Activated T-cell treated with anti-CD3 and anti-CD28 coated beads, Interleukin-2, amount 50 U/mL, for 4 hours (primary cell): ENCODE data around the gene HDHD3. TPM values are rescaled to one million over a fixed set of nuclear protein-coding genes. Genes with fewer than 3 reads are reported as not detected.
"Not testable (repeated sequence)": the region's sequence is repeated elsewhere in the genome, so short reads cannot be mapped to it uniquely, and the experiment has no call there.

Experiments
- ATAC-seq, 2 donors: fragments of 200-7000 bp; cut with Tn5 transposase; one replicate each; pipeline ENCODE4 v1.10.0; 2021
- DNase-seq: peaks from one replicate; pipeline ENCODE4 v3.0.0-alpha.2; 2020
- H3K27me3 Mint-ChIP-seq: one replicate; pipeline ENCODE4 v1.8.0; 2021; ENCODE audit warnings: low read depth, mixed read lengths
- H3K36me3 Mint-ChIP-seq: one replicate; pipeline ENCODE4 v1.8.0; 2022; ENCODE audit warnings: mixed read lengths; ENCODE audit not compliant: insufficient read depth
- H3K4me1 Mint-ChIP-seq: one replicate; pipeline ENCODE4 v1.8.0; 2021; ENCODE audit warnings: low read depth, mixed read lengths
- H3K4me3 Mint-ChIP-seq: one replicate; pipeline ENCODE4 v1.8.0; 2021; ENCODE audit warnings: mild to moderate bottlenecking, moderate library complexity, mixed read lengths
- H3K9me3 Mint-ChIP-seq: one replicate; pipeline ENCODE4 v1.8.0; 2021; ENCODE audit warnings: mixed read lengths
- total RNA-seq, 3 donors: library from RNA; stranded (reverse); gene quantifications; one replicate each; pipeline ENCODE4 v1.2.1, GENCODE V29; 2021

HDHD3 gene
- total RNA-seq, 3 donors from 2014 or later = 7.1 to 14.4 (median 12.7) TPM

DNA sequence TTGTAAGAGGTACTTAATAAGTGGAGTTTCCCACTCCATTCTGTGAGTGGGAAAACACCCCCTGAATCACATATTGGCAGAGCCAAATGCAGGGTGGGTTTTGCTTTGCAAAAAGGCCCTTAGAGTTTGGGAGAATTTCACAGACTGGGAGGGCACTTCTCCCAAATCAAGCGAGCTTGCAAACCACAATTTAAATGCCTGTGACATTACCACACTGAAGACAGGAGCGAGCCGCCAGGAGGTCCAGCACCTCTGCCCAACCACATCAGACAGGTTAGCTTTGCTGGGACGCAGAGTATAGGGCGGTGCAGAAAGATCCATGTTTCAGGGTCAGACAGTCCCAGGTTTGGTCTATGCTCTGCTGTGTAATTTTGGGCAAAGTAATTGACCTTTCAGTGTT is 22.0 kb upstream of the HDHD3 start:
- Mint-ChIP-seq H3K4me1 (peaks cover 23% of the 10 kb centered on the region), H3K36me3 (peaks cover 3% of the 10 kb centered on the region), H3K9me3 (no peaks in the 10 kb centered on the region), H3K4me3 (peak overlapping the region; percentile 49), H3K27me3 (no peaks in the 10 kb centered on the region)
- no peak for DNase-seq
- ATAC-seq = no peak

DNA sequence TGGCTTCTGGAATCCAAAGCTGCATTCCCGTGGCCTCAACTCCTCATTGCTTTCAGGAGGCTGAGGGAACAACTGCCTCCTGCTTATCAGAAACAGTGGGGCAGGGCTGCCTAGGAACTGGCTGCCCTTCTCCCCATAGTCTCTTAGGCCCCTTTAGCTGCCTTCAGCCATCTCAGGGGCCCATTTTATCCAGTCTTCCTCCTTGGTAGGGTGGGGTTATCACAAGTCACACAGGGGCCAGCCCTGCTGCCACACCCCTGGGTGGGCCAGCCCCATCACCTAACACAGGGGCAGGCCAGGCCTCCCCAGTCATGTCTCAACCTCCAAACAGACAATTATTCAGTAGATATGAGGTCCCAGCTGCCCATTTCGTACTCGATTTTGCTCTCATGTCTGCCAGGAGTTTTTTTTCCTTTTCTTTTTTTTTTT is 20.4 kb upstream of the HDHD3 start:
- H3K9me3 Mint-ChIP-seq = no peaks in the 10 kb centered on the region
- H3K4me3 Mint-ChIP-seq = no peak overlapping the region
- DNase-seq = no peak
- H3K4me1 Mint-ChIP-seq = peaks cover 23% of the 10 kb centered on the region
- no peak for ATAC-seq
- no peaks in the 10 kb centered on the region for H3K27me3 Mint-ChIP-seq
- H3K36me3 Mint-ChIP-seq = peaks cover 3% of the 10 kb centered on the region

DNA sequence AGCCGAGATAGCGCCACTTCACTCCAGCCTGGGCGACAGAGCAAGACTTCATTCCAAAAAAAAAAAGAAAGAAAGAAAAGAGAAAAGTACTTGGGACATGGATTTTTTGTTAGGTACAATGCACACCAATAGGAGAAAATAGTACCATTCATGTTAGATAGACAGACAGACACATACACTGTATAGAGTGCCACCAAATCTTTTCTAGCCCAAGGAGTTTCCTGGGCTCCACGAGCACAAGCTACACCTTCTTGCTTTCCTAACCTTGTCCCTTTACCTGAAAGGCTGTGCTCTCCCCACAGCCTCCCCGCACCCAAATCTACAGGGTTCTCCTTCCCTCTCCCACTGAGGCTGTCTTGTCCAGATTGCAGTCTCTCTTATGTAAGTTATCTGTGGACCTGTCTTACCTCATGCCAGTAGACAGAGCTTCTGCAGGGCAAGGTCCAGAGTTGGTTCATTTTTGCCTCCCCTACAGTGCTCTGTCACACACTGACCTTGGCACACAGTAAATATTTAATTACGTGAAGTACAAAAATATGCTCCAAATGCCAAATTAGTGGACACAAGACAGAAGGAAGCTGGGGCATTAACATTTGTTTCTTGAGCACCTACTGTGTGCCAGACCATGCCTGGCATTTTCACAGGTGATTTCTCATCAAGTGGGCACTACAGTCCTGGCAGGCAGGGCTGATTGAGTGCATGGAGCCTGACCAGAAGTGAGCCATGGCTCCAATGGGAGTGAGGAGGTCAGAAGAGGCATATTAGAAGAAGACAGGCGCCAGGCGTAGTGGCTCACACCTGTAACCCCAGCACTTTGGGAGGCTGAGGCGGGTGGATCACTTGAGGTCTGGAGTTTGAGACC is 18.4 kb upstream of the HDHD3 start:
- Mint-ChIP-seq H3K4me3 (no peak overlapping the region), H3K4me1 (peaks cover 15% of the 10 kb centered on the region), H3K9me3 (no peaks in the 10 kb centered on the region), H3K36me3 (peaks cover 9% of the 10 kb centered on the region), H3K27me3 (no peaks in the 10 kb centered on the region)
- ATAC-seq (no peak), DNase-seq (no peak)

DNA sequence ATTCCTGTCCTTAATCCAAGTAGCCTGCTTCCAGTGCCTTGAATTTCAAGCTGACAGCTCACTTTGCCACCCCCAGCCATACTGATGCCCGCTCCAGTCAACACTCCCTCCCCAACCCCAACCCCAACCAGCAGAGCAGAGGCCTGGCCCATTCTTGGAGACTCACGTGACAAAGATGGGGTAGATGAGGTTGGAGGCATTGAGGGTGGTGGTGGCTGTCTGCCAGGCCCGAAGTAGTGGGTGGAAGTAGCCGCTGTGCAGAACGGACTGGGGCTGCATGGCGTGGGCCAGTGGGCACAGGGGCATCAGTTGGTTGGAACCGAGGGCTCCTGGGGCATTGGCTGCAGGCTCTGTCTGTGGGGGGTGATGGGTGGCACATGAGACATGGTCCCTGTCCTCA is 16.5 kb upstream of the HDHD3 start:
- no peak overlapping the region for H3K4me3 Mint-ChIP-seq
- H3K27me3 Mint-ChIP-seq = no peaks in the 10 kb centered on the region
- H3K9me3 Mint-ChIP-seq = no peaks in the 10 kb centered on the region
- H3K4me1 Mint-ChIP-seq = peaks cover 2% of the 10 kb centered on the region
- no peak for DNase-seq
- ATAC-seq = no peak
- H3K36me3 Mint-ChIP-seq = peaks cover 10% of the 10 kb centered on the region

DNA sequence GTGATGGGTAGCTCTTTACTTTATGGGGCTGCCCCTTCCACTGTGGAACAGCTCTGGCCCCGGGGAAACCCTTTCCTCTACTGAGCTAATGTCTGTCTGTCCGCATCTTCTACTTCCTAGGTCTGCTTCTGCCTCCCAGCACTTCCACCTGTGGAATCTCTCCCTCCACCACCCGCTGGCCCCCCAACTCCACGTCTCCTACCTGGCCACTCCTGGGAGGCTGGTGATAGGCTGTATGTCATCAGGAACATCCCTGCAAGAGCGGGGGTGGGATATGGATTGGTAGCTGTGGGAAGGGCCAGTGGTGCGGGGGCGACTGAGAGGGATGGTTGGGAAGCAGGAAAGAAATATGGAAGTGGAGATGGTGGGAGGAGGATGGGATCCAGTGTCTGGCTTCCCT is 15.1 kb upstream of the HDHD3 start:
- Mint-ChIP-seq H3K36me3 (peaks cover 21% of the 10 kb centered on the region), H3K4me3 (no peak overlapping the region), H3K9me3 (no peaks in the 10 kb centered on the region), H3K27me3 (no peaks in the 10 kb centered on the region), H3K4me1 (no peaks in the 10 kb centered on the region)
- DNase-seq (no peak), ATAC-seq (no peak)

DNA sequence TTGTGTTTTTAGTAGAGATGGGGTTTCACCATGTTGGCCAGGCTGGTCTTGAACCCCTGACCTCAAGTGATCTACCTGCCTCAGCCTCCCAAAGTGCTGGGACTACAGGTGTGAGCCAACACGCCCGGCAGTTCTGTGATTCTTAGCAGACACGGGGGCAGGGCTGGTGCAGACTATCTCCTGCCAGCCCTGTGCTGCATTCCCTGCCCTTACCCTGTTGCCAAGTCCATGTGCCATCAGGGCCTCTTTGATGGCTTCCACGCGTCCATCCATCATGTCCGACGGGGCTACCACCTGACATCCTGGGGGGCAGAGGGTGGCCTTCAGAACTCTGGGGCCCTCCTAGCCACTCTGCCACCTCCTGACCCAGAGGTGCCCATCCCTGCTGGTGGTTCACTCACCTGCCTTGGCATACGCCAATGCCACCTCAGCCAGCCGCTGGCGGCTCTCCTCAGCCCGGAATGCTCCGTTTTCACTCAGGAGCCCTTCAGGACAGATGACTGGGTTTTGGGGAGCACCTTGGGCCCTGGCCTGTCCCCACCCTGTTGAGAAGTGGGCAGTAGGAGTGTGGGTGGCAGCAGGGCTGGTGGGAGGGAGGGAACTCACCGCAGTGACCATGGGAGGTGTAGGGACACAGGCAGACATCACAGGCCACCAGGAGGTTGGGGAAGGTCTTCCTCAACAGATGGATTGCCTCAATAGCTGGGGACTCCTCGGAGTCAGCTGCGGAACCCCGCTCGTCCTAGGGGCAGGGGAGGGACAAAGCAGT is 13.6 kb upstream of the HDHD3 start:
- DNase-seq (no peak), ATAC-seq (no peak)
- Mint-ChIP-seq H3K4me3 (no peak overlapping the region), H3K36me3 (peaks cover 21% of the 10 kb centered on the region), H3K27me3 (no peaks in the 10 kb centered on the region), H3K4me1 (no peaks in the 10 kb centered on the region), H3K9me3 (no peaks in the 10 kb centered on the region)

DNA sequence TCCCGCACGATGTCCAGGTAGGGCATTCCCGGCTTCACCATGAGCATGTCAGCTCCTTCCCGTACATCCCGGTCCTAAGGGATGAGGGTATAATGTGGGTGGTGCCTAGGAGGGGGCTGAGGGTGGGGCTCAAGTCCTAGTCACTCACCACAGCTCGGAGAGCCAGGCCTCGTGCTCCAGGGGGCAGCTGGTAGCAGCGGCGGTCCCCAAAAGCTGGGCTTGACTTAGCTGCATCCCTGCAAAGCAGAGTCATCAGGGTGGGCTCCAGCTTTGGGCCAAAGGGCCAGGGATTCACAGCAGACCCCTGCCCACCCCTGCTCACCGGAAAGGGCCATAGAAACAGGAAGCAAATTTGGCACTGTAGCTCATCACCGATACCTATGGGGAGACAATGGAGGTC is 12.7 kb upstream of the HDHD3 start:
- ATAC-seq (no peak), DNase-seq (no peak)
- no peaks in the 10 kb centered on the region for H3K9me3 Mint-ChIP-seq
- no peaks in the 10 kb centered on the region for H3K4me1 Mint-ChIP-seq
- peaks cover 20% of the 10 kb centered on the region for H3K36me3 Mint-ChIP-seq
- H3K4me3 Mint-ChIP-seq = no peak overlapping the region
- no peaks in the 10 kb centered on the region for H3K27me3 Mint-ChIP-seq

DNA sequence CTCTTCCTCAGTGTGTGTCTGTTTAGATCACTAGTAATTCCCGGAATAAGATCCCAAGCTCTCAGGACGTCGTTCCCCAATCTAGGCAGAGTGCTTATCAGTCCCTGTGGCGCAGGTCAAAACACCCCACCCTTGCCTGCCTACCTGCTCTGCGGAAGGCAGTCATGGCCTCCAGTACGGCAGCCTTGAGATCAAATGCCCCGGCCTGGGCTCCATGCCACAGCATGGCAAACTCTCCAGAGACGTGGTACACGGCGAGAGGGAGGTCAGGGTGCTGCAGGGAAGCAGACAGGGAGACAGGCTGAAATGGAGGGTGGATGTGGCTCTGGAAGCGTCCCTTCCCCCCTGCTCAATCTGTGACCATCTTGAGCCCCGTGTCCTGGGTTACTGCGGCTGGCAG is 12.0 kb upstream of the HDHD3 start:
- no peak for ATAC-seq

DNA sequence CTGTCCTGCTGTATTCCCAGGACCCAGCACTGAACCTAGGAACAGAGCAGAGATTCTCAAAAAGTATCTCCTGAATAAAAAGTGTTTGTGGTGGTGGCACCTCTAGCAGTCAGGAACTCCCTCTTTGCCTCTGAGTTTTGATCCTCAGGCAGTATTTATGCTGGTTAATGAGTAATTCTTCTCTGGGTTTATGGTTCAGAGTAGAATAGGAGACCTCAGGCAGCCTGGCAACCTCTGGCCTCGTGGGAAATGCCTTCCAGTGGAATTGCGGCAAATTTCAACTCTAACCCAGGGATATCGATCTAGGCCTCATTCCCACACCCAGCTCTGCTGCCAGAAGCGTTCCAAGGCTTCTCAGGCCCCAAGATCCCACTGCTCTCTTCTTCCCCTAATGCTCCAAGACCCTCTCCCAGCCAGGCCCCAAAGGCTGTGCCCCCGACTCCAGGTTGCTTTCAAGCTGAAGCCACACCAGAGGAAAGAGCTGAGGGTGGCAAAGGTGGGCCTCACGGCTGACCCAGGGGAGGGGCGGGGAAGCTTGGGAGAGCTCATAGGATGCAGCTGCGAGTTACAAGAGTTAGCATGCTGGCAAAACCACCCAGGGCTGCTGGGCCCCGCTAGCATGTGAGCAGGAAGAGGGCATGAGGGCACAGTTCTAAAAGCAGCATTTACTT is 10.9 kb upstream of the HDHD3 start:
- DNase-seq (no peak), ATAC-seq (no peak)
- Mint-ChIP-seq H3K36me3 (peaks cover 20% of the 10 kb centered on the region), H3K4me1 (no peaks in the 10 kb centered on the region), H3K9me3 (no peaks in the 10 kb centered on the region), H3K27me3 (no peaks in the 10 kb centered on the region), H3K4me3 (no peak overlapping the region)

More for the DNA sequence above, 12.0 kb upstream of the HDHD3 start:
- no peaks in the 10 kb centered on the region for H3K27me3 Mint-ChIP-seq
- H3K9me3 Mint-ChIP-seq = no peaks in the 10 kb centered on the region
- no peak overlapping the region for H3K4me3 Mint-ChIP-seq
- DNase-seq = no peak
- H3K36me3 Mint-ChIP-seq = peaks cover 20% of the 10 kb centered on the region
- H3K4me1 Mint-ChIP-seq = no peaks in the 10 kb centered on the region

DNA sequence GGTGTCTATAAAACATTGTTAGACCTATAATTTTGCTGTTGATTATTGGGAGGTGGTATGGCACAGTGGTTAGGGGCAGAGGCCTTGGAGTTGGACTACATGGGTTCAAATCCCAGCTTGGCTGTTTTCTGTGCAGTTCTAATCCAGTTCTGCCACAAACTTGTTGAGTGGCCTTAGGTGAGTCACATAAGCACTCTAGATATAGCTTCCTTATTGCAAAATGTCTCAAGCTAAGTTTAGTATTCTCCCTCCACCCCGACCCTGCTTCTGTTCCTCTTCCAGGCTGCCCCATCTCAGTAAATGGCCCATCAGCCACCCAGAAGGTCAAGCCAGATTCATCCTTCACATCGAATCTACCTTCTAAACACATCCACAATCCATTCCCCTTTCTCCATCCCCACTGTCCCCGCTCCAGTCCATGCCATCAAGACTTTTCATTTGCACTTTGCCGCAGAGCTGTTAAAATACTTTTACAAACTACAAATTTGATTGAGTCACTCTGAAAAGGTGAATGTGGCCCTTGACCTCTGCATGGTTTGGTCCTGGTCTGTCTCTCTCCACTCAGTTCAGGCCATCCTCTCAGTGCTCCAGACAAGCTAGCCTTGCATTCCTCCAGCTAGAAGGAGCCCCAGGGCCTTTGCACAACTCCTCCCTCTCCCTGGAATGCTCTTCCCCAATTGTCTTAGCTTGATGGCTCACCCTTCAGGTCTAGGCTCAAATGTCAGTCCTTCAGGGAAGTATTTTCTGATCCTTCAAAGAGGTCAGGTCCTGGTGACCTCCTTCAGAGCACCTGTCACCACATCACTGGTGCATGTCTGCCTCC is 10.0 kb upstream of the HDHD3 start:
- H3K4me1 Mint-ChIP-seq = no peaks in the 10 kb centered on the region
- ATAC-seq = no peak
- no peaks in the 10 kb centered on the region for H3K9me3 Mint-ChIP-seq
- H3K4me3 Mint-ChIP-seq = no peak overlapping the region
- no peaks in the 10 kb centered on the region for H3K27me3 Mint-ChIP-seq
- no peak for DNase-seq
- peaks cover 20% of the 10 kb centered on the region for H3K36me3 Mint-ChIP-seq

DNA sequence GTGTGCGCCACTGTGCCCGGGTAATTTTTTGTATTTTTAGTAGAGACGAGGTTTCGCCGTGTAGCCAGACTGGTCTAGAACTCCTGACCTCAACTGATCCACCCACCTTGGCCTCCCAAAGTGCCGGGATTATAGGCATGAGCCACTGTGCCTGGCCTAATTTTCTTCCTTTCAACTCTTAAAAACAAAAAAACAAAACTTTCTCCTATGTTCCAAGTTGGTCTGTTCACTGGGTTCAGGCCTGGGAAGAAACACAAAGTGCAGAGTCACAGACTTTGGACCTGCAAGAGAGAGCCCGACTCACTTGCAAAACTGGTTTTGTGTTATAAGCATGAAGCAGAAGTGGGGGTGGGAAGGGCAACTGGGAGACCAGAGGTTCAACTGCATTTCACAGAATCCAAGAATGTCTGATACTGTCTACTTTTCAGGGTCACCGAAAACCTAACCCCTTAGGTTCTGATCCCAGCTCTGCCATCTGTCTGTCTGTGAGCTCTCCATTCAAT is 5.2 kb upstream of the HDHD3 start:
- H3K27me3 Mint-ChIP-seq = no peaks in the 10 kb centered on the region
- H3K4me3 Mint-ChIP-seq = no peak overlapping the region
- no peaks in the 10 kb centered on the region for H3K9me3 Mint-ChIP-seq
- peaks cover 3% of the 10 kb centered on the region for H3K36me3 Mint-ChIP-seq
- DNase-seq (no peak), ATAC-seq (no peak)
- peaks cover 3% of the 10 kb centered on the region for H3K4me1 Mint-ChIP-seq

DNA sequence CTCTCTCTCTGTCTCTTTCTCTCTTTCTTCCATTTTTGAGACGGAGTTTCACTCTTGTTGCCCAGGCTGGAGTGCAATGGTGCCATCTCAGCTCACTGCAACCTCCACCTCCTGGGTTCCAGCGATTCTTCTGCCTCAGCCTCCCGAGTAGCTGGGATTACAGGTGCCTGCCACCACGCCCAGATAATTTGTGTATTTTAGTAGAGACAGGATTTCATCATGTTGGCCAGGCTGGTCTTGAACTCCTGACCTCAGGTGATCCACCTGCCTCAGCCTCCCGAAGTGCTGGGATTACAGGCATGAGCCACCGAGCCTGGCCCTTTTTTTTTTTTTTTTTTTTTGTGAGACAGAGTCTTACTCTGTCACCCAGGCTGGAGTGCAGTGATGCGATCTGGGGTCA is 4.7 kb upstream of the HDHD3 start:
- H3K4me3 Mint-ChIP-seq, H3K4me1 Mint-ChIP-seq, H3K27me3 Mint-ChIP-seq, H3K9me3 Mint-ChIP-seq, H3K36me3 Mint-ChIP-seq, ATAC-seq, DNase-seq: not testable (repeated sequence)

DNA sequence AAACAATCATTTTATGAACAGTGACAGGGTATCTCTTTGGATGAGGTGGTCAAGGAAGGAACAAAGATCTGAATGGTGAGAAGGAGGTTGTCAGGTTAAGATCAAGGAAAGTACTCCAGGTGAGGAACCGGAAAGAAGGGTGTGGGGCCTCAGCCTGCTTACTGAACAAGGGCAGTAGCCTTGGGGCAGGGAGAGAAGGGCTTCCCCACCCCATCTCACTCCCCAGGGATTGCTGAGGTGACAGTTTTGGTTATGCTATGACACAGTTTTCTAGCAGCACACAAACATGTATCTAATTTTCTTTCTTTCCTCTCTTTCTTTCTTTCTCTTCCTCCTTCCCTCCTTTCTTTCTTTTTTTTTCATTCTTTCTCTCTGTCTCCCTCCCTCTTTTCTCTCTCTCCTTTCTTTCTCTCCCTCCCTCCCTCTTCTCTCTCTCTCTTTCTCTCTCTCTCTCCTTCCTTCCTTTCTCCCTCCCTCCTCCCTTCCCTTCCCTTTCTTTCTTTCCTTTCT is 4.1 kb upstream of the HDHD3 start:
- H3K27me3 Mint-ChIP-seq = no peaks in the 10 kb centered on the region
- H3K9me3 Mint-ChIP-seq = no peaks in the 10 kb centered on the region
- no peaks in the 10 kb centered on the region for H3K36me3 Mint-ChIP-seq
- no peak for DNase-seq
- H3K4me3 Mint-ChIP-seq = no peak overlapping the region
- H3K4me1 Mint-ChIP-seq = peaks cover 3% of the 10 kb centered on the region
- no peak for ATAC-seq
